Stimulated activated CD4-positive, alpha-beta T cell treated with anti-CD3 and anti-CD28 coated beads, Interleukin-15, amount 100 ng/mL, for 1 hour (primary cell): ENCODE measurements around the gene NCOA7.
"Not testable (repeated sequence)": the region's sequence is repeated elsewhere in the genome, so short reads cannot be mapped to it uniquely, and the experiment has no call there.

Source experiments
- DNase-seq, 2 donors: peaks; one replicate each; pipeline ENCODE4 v3.0.0-alpha.2; 2020; ENCODE audit warnings: low read depth in 1 of 2, low spot score in 1 of 2

NCOA7 gene

DNA sequence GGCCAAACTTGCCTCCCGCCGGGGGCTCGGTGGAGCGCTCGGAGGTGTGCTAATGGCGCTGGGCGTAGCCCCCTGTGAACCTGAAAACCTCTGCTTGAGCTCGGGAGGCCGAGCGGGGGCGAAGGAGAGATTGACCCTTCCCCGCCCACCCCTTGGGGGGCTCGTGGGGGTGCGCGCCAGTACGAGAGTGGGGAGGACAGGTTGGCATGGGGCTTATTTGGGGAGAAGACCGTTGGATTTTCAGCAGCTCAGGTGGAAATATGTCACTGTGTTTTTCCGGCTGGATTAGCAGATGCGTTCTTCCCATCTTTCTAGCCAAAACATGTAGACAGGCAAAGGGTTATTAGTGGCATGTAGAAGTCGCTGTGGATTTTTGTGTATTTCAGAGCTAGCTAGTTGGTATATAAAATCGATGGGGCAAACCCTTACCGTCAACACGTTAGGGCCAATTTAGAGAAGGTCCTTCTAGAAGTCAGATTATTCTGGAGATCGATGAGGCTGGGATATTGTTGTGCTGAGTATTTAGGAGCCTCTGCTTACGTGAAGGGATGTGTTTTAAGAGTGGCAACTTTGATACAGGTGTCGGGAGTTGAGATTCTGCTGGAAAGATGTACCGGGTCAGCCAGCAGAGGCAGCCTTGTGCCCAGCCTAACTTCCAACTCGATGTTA is 525 bp downstream of the NCOA7 start:
- DNase-seq: no peak

DNA sequence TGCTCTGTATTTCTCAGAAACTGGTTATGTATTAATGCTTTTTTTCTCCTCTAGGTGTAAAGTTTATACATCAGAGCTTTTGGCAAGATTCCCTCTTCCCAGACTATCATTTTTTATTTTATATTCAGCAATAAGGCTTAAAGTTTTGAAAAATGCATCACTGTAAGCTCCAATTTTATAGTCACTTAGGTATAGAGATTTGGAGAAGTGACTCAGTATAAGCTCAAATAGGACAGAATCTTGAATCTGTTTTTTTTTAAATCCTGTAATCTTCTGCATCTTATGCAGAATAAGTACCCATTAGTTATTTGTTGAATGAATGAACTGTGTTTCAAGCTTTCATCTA is 1.0 kb downstream of the NCOA7 start:
- no peak for DNase-seq

- no peak for DNase-seq
Measured at GRCh38 chr6:125792172-125792571, 1.4 kb downstream of the NCOA7 start.

GRCh38 chr6:125792680-125793079 is 1.9 kb downstream of the NCOA7 start:
- no peak for DNase-seq

DNA sequence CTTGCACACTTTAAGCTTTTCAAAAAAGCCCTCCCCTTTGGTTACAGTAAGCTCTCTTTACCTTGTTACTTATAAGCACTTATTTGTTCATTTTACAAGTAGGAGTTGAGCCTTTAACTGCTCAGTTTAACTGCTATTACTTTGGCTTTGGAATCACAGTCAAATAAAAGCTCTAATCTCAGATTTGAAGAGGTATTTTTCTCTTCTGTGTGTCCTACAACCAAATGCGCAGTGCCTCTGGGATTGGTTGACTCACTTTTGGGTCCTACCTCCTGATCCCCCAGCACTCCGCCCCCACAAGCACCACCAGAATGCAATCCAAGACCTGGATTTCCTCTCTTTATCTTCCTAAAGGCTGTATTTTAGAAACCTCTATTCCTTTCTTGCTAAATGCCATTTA is 2.5 kb downstream of the NCOA7 start:
- DNase-seq: no peak

- DNase-seq: no peak
Measured at GRCh38 chr6:125793863-125794262, 3.1 kb downstream of the NCOA7 start.

- no peak for DNase-seq
Measured at GRCh38 chr6:125794342-125795137, 3.8 kb downstream of the NCOA7 start.

GRCh38 chr6:125795301-125795700 is 4.5 kb downstream of the NCOA7 start:
- no peak for DNase-seq

GRCh38 chr6:125797120-125797885 is 6.5 kb downstream of the NCOA7 start:
- DNase-seq: no peak

DNA sequence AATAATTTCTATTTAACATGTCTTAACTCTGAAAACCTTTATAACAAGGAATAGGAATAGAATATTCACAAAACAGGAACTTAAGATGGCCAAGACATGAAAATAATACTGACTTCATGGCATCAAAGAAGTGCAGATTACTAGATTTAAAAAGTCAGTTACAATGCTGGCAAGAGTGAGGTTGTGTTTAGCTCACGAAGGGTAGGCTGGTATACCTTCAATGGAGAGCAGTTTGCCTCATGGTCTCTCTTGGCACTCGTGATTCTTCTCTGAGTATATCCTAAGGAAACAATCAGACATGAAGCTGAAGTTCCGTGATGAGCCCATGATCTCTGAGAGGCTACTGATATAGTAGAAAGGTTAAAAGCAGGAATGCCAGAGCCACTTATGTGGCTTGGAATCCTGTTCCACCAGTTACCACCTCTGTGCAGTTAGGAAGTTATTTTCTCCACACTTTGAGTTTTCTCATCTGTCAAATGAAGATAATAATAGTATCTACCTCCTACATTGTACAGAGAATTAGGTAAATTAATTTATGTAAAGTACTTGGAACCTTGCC is 7.2 kb downstream of the NCOA7 start:
- DNase-seq: no peak

DNA sequence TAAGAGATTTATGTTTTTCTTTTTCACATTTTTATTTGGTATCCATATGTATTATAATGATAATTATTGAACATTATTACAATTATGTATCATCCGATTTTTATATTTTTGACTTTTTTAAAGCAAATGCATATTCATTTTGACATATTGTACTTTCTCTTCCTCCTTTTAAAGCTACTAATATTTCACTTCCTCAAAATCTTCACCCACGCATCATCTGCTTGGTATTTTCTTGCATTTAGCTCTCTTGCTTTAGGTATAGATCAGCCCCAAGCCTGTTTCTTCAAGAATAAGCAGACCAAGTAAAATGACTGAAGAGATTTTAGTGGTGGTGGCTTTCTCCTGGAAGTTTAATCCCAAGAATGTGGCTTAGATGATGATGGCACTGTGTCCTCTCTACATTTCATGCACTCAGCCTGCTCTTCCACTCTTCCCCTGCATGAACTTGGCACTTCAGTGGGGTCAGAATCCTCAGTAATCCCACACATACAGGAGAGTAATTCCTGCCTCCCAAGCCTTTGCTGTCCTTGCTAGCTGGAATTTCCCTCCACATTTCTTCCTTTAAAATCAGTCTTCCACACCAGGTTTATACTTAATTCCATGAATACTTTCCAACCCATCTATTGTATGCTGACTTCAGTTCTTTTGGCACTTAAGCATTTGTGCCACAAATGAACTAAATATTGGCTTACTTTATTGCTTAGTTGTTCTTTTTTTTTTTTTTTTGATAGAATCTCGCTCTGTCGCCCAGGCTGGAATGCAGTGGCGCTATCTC is 8.2 kb downstream of the NCOA7 start:
- no peak for DNase-seq

DNA sequence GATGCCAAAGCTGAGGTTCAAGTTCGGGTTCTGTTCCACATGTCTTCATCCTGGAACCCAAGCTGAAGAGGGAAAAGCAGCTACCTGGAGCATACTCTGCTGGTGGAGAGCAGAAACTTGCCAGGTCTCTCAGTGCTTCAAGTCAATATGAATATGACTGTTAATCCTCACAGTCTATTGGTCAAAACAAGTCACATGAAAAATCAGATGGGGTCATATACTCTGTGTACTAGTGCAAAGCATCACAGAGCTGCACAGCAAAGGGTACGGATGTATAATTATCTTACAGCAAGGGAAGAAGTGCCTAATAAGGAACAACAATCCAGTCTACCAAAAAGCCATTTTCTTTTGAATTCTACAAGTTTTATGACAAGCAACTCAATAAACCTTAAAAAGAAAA is 11.6 kb downstream of the NCOA7 start:
- no peak for DNase-seq

- no peak for DNase-seq
Measured at GRCh38 chr6:125802943-125803377, 12.2 kb downstream of the NCOA7 start.

DNA sequence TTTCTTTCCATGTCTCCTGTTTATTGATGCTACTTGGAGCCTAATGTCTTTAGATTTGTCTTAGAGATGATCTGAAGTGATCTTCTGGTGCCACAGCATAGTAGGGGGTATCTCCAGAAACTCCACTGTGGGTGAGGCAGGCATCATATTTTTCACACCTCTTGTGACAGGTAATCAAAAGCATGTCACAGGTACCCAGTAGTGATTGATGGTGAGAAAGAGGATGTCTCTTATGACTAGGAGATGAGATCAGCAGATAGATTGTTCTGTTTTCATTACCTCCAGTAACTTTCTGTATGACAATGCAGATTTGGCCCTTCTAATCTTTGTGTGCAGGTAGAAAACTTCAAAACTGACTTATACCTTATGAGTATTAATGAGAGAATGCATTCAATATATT is 13.5 kb downstream of the NCOA7 start:
- DNase-seq: no peak

GRCh38 chr6:125804866-125805425 is 14.2 kb downstream of the NCOA7 start:
- DNase-seq: not testable (repeated sequence)

- DNase-seq: no peak
Measured at GRCh38 chr6:125806813-125807212, 16.1 kb downstream of the NCOA7 start.

- DNase-seq: no peak
Measured at GRCh38 chr6:125807293-125807692, 16.5 kb downstream of the NCOA7 start.

DNA sequence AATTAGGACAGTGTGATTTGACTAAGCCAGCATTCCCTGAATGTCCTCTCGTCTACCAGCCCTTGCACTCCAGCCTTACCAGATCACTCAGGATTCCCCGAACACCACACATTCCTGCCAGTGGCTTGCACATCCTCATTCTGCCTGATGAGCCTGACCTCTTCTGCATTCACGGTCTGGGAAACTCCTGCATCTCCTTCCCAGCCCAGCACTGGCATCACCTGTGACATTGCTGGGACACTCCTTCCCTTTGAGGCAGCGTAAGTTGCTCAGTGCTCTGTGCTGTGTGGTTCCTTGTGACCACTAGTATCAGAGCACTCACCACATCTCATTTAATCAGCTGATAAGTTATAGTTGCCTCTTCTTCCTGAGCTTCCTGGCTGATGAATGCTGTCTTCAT is 17.3 kb downstream of the NCOA7 start:
- no peak for DNase-seq

- DNase-seq: no peak
Measured at GRCh38 chr6:125808591-125808990, 17.8 kb downstream of the NCOA7 start.

- DNase-seq: no peak
Measured at GRCh38 chr6:125809570-125810170, 18.9 kb downstream of the NCOA7 start.
